Activated CD4-positive, alpha-beta T cell treated with anti-CD3 and anti-CD28 coated beads, Interleukin-2, amount 50 U/mL, for 48 hours (primary cell): Measurements from ENCODE around the gene ZNF496.
"Not testable (repeated sequence)": the region's sequence is repeated elsewhere in the genome, so short reads cannot be mapped to it uniquely, and the experiment has no call there.

Experiments used
- DNase-seq, 2 experiments: peaks; one replicate each; pipeline ENCODE4 v3.0.0-alpha.2; 2020

The ZNF496 gene

GRCh38 chr1:247331525-247332214, at the start of gene ZNF496:
ZNF496 (minus strand) TSS chr1:247331867; CDS start chr1:247329578, 2,289 bp downstream.
- peak; percentile 60 to 61 for DNase-seq

GRCh38 chr1:247378334-247379073, 46.8 kb upstream of the ZNF496 start:
- DNase-seq: no peak

GRCh38 chr1:247377656-247378055, 46.0 kb upstream of the ZNF496 start:
- DNase-seq: not testable (repeated sequence)

- DNase-seq: no peak
Observed at GRCh38 chr1:247376659-247377058, 45.0 kb upstream of the ZNF496 start.

GRCh38 chr1:247375747-247376146, 44.1 kb upstream of the ZNF496 start:
- DNase-seq: no peak

- DNase-seq: not testable (repeated sequence)
Observed at GRCh38 chr1:247374651-247375334, 43.1 kb upstream of the ZNF496 start.

- peak; percentile 52 to 68 for DNase-seq
Observed at GRCh38 chr1:247373721-247374141, 42.1 kb upstream of the ZNF496 start.

GRCh38 chr1:247371801-247372259, 40.2 kb upstream of the ZNF496 start:
- DNase-seq: no peak

- no peak for DNase-seq
Observed at GRCh38 chr1:247370786-247371732, 39.4 kb upstream of the ZNF496 start.

GRCh38 chr1:247368490-247369145, 37.0 kb upstream of the ZNF496 start:
- no peak for DNase-seq

GRCh38 chr1:247367786-247368422, 36.2 kb upstream of the ZNF496 start:
- no peak for DNase-seq

GRCh38 chr1:247366926-247367645, 35.4 kb upstream of the ZNF496 start:
- DNase-seq: no peak

GRCh38 chr1:247366345-247366744, 34.7 kb upstream of the ZNF496 start:
- not testable (repeated sequence) for DNase-seq

GRCh38 chr1:247365023-247365422, 33.4 kb upstream of the ZNF496 start:
- DNase-seq: no peak

GRCh38 chr1:247363000-247363399, 31.3 kb upstream of the ZNF496 start:
- DNase-seq: not testable (repeated sequence)

- no peak for DNase-seq
Observed at GRCh38 chr1:247362153-247362552, 30.5 kb upstream of the ZNF496 start.

- DNase-seq: peak in 1 of 2 experiments; percentile 9
Observed at GRCh38 chr1:247360991-247361731, 29.5 kb upstream of the ZNF496 start.

GRCh38 chr1:247360116-247360898, 28.6 kb upstream of the ZNF496 start:
- no peak for DNase-seq

GRCh38 chr1:247359559-247359958, 27.9 kb upstream of the ZNF496 start:
- DNase-seq: no peak
